D721Med (cell line): ENCODE measurements around the gene TGFBR2.

Experiments
- DNase-seq: peaks from one replicate; pipeline ENCODE4 v3.0.0; 2011; ENCODE audit warnings: low spot score; ENCODE audit not compliant: insufficient read length
- FAIRE-seq: peaks from 2 replicates; lab custom pipeline; 2011; peaks lifted over from hg19 to GRCh38; lab: Jason Lieb, UNC
- TF ChIP-seq, protein P1 (sequence below): IDR thresholded peaks from 2 replicates; pipeline ENCODE4 v1.5.1; 2012; ENCODE audit warnings: mild to moderate bottlenecking, control low read depth; ENCODE audit not compliant: insufficient read depth; ENCODE audit errors: missing control alignments

Gene TGFBR2

GRCh38 chr3:30609930-30610701, 3.7 kb downstream of the TGFBR2 start:
- DNase-seq, result no peak
- TF ChIP-seq, protein P1, sequence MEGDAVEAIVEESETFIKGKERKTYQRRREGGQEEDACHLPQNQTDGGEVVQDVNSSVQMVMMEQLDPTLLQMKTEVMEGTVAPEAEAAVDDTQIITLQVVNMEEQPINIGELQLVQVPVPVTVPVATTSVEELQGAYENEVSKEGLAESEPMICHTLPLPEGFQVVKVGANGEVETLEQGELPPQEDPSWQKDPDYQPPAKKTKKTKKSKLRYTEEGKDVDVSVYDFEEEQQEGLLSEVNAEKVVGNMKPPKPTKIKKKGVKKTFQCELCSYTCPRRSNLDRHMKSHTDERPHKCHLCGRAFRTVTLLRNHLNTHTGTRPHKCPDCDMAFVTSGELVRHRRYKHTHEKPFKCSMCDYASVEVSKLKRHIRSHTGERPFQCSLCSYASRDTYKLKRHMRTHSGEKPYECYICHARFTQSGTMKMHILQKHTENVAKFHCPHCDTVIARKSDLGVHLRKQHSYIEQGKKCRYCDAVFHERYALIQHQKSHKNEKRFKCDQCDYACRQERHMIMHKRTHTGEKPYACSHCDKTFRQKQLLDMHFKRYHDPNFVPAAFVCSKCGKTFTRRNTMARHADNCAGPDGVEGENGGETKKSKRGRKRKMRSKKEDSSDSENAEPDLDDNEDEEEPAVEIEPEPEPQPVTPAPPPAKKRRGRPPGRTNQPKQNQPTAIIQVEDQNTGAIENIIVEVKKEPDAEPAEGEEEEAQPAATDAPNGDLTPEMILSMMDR, result no peak
- FAIRE-seq, result no peak

GRCh38 chr3:30610702-30611368, 4.4 kb downstream of the TGFBR2 start:
- TF ChIP-seq, protein P1, result no peak
- FAIRE-seq (no peak), DNase-seq (no peak)

- no peak for FAIRE-seq
- TF ChIP-seq, protein P1, result no peak
- no peak for DNase-seq
Observed at GRCh38 chr3:30611613-30612436, 5.4 kb downstream of the TGFBR2 start.

DNA sequence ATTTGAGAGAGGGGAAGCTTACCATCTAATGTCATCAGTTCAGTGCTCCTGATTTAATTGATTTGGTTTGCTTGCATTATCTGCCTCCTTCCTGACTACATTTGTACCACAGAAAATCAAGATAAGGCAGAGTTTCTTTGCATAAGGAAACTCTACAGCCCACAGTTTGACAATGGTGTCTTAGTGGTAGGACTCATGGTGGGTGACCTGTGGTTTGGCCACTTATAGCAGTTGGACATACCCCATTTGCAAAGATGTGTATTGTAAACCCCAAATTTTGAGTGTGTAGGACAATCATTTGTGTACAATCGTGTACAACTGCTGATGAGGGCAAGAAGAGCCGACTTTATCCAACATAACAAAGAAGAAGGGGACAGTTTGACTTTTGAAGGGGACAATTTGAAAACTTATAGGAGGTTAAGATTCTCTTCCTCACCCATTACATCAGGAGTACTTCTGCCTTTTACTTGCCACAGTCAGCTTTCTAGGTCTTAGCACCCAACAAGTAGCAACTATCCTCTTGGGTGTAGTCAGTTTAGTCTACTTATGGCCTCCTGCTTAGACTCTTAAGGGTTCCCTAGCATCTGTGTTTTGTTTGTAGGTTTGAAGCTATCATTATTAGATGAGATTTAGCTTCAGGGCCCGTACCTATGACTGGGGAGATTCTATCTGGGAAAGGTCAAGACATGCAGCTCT, 6.2 kb downstream of the TGFBR2 start:
- no peak for FAIRE-seq
- TF ChIP-seq, protein P1, result no peak
- DNase-seq, result no peak

DNA sequence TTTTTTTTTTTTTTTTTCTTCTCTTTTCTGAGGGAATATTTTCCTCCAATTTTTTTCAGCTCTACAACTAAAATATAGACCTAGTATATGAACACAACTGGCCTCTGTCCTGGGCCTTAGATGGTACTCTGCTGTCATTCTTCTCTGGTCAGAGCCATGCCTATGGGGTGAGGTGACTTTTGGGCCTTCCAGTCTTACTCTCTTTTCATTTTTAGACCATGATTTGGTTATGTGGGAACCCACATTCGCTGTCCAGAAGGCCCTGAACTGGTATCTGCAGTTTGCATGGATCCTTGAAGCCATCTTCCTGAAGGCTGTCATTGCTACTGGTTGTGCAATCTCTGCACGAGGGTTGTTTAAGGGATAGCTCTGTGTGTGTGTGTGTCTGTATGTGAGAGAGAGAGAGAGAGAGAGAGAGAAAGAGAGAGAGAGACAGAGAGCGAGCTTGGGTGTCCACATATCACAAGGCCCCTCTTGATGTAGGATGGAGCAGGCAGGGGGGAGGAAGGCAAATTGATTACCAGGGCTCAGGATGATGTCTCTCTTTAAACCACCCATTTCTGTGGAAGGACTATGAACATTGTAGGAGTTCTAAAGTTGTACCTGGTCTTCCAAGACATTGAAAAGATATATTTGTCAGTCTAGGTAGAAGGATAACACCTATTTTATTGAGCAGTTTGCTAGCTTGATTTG, 6.9 kb downstream of the TGFBR2 start:
- TF ChIP-seq, protein P1, result no peak
- FAIRE-seq (no peak), DNase-seq (no peak)

- TF ChIP-seq, protein P1, result no peak
- DNase-seq (no peak), FAIRE-seq (no peak)
Observed at GRCh38 chr3:30614373-30614772, 8.0 kb downstream of the TGFBR2 start.
